Neural cell (in vitro differentiated cells): ENCODE results near the gene ELMO1. TPM values are rescaled to one million over a fixed set of nuclear protein-coding genes. Genes with fewer than 3 reads are reported as not detected.

Source experiments
- H2AFZ ChIP-seq: fragments of 200-600, 300-800 bp; sonication (generic), shearing (Covaris generic); 2 replicates; pipeline ENCODE4 v1.6.0; 2014; ENCODE audit warnings: low read depth, mild to moderate bottlenecking, antibody characterized with exemption, low read length, moderate library complexity
- H3F3A ChIP-seq: fragments of 200-600 bp; shearing (Covaris generic); 2 replicates; pipeline ENCODE4 v1.6.1; 2016; ENCODE audit warnings: mild to moderate bottlenecking, moderate library complexity, mixed read lengths, antibody characterized with exemption, low read length; ENCODE audit not compliant: insufficient read depth, poor library complexity, severe bottlenecking
- H3K27ac ChIP-seq: fragments of 200-600, 300-800 bp; sonication (generic), shearing (Covaris generic); 2 replicates; pipeline ENCODE4 v1.5.1; 2014; ENCODE audit warnings: mild to moderate bottlenecking, low read length, moderate library complexity
- H3K27me3 ChIP-seq: fragments of 300-800, 200-600 bp; sonication (generic), shearing (Covaris generic); 2 replicates; pipeline ENCODE4 v1.6.0; 2014; ENCODE audit warnings: mild to moderate bottlenecking, low read depth, low read length, moderate library complexity; ENCODE audit not compliant: insufficient read depth
- H3K36me3 ChIP-seq: fragments of 300-800, 200-600 bp; sonication (generic), shearing (Covaris generic); 2 replicates; pipeline ENCODE4 v1.5.1; 2014; ENCODE audit warnings: mild to moderate bottlenecking, antibody characterized with exemption, low read length, moderate library complexity; ENCODE audit not compliant: insufficient read depth
- H3K4me2 ChIP-seq: fragments of 300-800, 200-600 bp; sonication (generic), shearing (Covaris generic); 2 replicates; pipeline ENCODE4 v1.6.0; 2014; ENCODE audit warnings: mild to moderate bottlenecking, low read length
- H3K4me3 ChIP-seq: fragments of 300-800, 200-600 bp; sonication (generic), shearing (Covaris generic); 2 replicates; pipeline ENCODE4 v1.5.1; 2014; ENCODE audit warnings: mild to moderate bottlenecking, low read length, moderate library complexity
- H3K79me2 ChIP-seq: fragments of 200-600 bp; shearing (Covaris generic); replicated peaks from 2 replicates; pipeline ENCODE4 v1.6.0; 2014; ENCODE audit warnings: mild to moderate bottlenecking, low read length, moderate library complexity; ENCODE audit not compliant: insufficient read depth
- H3K9ac ChIP-seq: fragments of 300-800, 200-600 bp; sonication (generic), shearing (Covaris generic); 2 replicates; pipeline ENCODE4 v1.6.1; 2016; ENCODE audit warnings: mild to moderate bottlenecking, low read length, mixed read lengths
- H3K9me2 ChIP-seq: fragments of 200-600 bp; shearing (Covaris generic); 2 replicates; pipeline ENCODE4 v1.6.1; 2016; ENCODE audit warnings: mild to moderate bottlenecking, low read length, mixed read lengths; ENCODE audit not compliant: insufficient read depth
- H3K9me3 ChIP-seq: fragments of 200-600, 300-800 bp; sonication (generic), shearing (Covaris generic); 2 replicates; pipeline ENCODE4 v1.6.1; 2016; ENCODE audit warnings: mild to moderate bottlenecking, mixed run types, low read length, moderate library complexity, mixed read lengths
- H4K20me1 ChIP-seq: fragments of 200-600 bp; shearing (Covaris generic); 2 replicates; pipeline ENCODE4 v1.6.1; 2016; ENCODE audit warnings: mild to moderate bottlenecking, mixed run types; ENCODE audit not compliant: insufficient read depth
- EP300 ChIP-seq: fragments of 450-650 bp; conservative IDR thresholded peaks from 2 replicates; pipeline ENCODE4 v1.6.1; 2014; ENCODE audit warnings: antibody characterized with exemption, mild to moderate bottlenecking, moderate library complexity; ENCODE audit not compliant: poor library complexity, severe bottlenecking
- EZH2 ChIP-seq: fragments of 200-600, 300-800 bp; shearing (Covaris generic), sonication (generic); IDR thresholded peaks from 2 replicates; pipeline ENCODE4 v1.6.1; 2014; ENCODE audit warnings: antibody characterized with exemption, low read length, borderline replicate concordance, mild to moderate bottlenecking; ENCODE audit not compliant: insufficient read depth, poor library complexity, severe bottlenecking
- MXI1 ChIP-seq: fragments of 450-650 bp; conservative IDR thresholded peaks from 2 replicates; pipeline ENCODE4 v1.6.1; 2014; ENCODE audit warnings: antibody characterized with exemption, mild to moderate bottlenecking; ENCODE audit not compliant: poor library complexity, severe bottlenecking
- POLR2AphosphoS5 ChIP-seq: IDR thresholded peaks from 2 replicates; pipeline ENCODE4 v1.6.1; 2012
- RAD21 ChIP-seq: fragments of 450-650 bp; conservative IDR thresholded peaks from 2 replicates; pipeline ENCODE4 v1.6.1; 2014; ENCODE audit warnings: antibody characterized with exemption, mild to moderate bottlenecking, moderate library complexity
- SMC3 ChIP-seq: fragments of 450-650 bp; conservative IDR thresholded peaks from 2 replicates; pipeline ENCODE4 v1.6.1; 2014; ENCODE audit warnings: antibody characterized with exemption, mild to moderate bottlenecking, moderate library complexity; ENCODE audit not compliant: poor library complexity
- TAF1 ChIP-seq: IDR thresholded peaks from 2 replicates; pipeline ENCODE4 v1.6.1; 2012; ENCODE audit warnings: low read depth
- polyA plus RNA-seq: library from polyadenylated mRNA; depleted of rRNA; stranded (reverse); fragments of >200 nt; gene quantifications from 2 replicates; pipeline ENCODE4 v1.2.3, GENCODE V29; 2014
- TF ChIP-seq, protein P1 (sequence below): fragments of 450-650 bp; IDR thresholded peaks from 2 replicates; pipeline ENCODE4 v1.5.1; 2014; ENCODE audit warnings: antibody characterized with exemption, mild to moderate bottlenecking, moderate library complexity; ENCODE audit not compliant: poor library complexity, severe bottlenecking
- TF ChIP-seq, protein P2 (sequence below): IDR thresholded peaks from 2 replicates; pipeline ENCODE4 v1.6.1; 2012; ENCODE audit warnings: borderline replicate concordance

ELMO1 gene
- polyA plus RNA-seq, 1 donor from 2014 or later: 12.2 TPM

DNA sequence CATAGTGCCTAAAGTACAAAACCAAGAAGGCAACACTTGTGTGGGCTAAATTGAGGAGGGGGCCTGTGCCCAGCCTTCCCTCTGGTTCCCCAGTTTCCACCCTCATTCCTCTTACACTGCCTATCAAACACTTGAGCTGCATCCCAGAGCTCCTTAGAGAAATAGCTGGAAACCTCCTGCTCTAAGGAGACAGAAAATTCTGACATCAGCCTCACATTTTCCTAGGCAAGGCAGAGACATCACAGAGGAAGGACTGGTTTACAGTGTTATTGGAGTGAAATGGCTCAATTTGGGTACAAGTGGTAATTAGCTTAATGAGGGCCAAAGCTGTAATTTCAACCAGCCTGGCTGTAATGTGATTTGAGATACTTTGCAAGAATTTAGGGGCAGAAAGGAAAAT is 532.0 kb downstream of the ELMO1 start:
- peak overlapping the region; percentile 36 for H3K9ac ChIP-seq
- H2AFZ ChIP-seq: no peak overlapping the region
- H3K27ac ChIP-seq: peak overlapping the region; percentile 70
- no peaks in the 10 kb centered on the region for H4K20me1 ChIP-seq
- H3K79me2 ChIP-seq: no peaks in the 10 kb centered on the region
- TF ChIP-seq, protein P1, sequence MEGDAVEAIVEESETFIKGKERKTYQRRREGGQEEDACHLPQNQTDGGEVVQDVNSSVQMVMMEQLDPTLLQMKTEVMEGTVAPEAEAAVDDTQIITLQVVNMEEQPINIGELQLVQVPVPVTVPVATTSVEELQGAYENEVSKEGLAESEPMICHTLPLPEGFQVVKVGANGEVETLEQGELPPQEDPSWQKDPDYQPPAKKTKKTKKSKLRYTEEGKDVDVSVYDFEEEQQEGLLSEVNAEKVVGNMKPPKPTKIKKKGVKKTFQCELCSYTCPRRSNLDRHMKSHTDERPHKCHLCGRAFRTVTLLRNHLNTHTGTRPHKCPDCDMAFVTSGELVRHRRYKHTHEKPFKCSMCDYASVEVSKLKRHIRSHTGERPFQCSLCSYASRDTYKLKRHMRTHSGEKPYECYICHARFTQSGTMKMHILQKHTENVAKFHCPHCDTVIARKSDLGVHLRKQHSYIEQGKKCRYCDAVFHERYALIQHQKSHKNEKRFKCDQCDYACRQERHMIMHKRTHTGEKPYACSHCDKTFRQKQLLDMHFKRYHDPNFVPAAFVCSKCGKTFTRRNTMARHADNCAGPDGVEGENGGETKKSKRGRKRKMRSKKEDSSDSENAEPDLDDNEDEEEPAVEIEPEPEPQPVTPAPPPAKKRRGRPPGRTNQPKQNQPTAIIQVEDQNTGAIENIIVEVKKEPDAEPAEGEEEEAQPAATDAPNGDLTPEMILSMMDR: no peak
- TF ChIP-seq EZH2: no peak
- TF ChIP-seq, protein P2, sequence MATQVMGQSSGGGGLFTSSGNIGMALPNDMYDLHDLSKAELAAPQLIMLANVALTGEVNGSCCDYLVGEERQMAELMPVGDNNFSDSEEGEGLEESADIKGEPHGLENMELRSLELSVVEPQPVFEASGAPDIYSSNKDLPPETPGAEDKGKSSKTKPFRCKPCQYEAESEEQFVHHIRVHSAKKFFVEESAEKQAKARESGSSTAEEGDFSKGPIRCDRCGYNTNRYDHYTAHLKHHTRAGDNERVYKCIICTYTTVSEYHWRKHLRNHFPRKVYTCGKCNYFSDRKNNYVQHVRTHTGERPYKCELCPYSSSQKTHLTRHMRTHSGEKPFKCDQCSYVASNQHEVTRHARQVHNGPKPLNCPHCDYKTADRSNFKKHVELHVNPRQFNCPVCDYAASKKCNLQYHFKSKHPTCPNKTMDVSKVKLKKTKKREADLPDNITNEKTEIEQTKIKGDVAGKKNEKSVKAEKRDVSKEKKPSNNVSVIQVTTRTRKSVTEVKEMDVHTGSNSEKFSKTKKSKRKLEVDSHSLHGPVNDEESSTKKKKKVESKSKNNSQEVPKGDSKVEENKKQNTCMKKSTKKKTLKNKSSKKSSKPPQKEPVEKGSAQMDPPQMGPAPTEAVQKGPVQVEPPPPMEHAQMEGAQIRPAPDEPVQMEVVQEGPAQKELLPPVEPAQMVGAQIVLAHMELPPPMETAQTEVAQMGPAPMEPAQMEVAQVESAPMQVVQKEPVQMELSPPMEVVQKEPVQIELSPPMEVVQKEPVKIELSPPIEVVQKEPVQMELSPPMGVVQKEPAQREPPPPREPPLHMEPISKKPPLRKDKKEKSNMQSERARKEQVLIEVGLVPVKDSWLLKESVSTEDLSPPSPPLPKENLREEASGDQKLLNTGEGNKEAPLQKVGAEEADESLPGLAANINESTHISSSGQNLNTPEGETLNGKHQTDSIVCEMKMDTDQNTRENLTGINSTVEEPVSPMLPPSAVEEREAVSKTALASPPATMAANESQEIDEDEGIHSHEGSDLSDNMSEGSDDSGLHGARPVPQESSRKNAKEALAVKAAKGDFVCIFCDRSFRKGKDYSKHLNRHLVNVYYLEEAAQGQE: peak; percentile 55
- no peaks in the 10 kb centered on the region for H3K27me3 ChIP-seq
- H3K9me2 ChIP-seq: no peaks in the 10 kb centered on the region
- peak overlapping the region; percentile 25 for H3K4me2 ChIP-seq
- no peaks in the 10 kb centered on the region for H3K9me3 ChIP-seq
- H3F3A ChIP-seq: peaks cover 6% of the 10 kb centered on the region
- H3K4me3 ChIP-seq: no peak overlapping the region
- no peaks in the 10 kb centered on the region for H3K36me3 ChIP-seq

DNA sequence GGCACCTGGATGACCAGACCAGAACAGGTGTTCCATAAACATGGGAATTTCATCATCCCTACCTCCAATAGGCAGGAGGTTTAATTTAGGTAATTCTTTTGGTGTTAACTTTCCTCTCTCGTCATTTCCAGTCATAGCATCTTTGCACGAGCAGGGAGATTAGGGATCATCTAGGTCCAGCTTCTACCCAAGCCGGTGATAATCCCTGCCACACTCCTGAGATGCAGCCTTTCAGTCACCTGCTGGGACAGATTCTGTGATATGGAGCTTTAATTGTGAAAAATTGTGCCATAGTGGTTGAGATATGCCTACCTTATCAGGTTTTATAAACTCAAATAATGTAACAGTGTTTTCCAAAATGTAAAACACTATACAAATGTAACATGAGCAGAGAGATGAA is 532.5 kb downstream of the ELMO1 start:
- Histone ChIP-seq H3K9ac (peak overlapping the region; percentile 36), H3K4me3 (no peak overlapping the region), H3K27me3 (no peaks in the 10 kb centered on the region), H3K4me2 (no peak overlapping the region), H4K20me1 (no peaks in the 10 kb centered on the region), H3K9me3 (no peaks in the 10 kb centered on the region), H3K36me3 (no peaks in the 10 kb centered on the region), H2AFZ (no peak overlapping the region), H3K27ac (peak overlapping the region; percentile 70), H3K79me2 (no peaks in the 10 kb centered on the region), H3K9me2 (no peaks in the 10 kb centered on the region), H3F3A (peaks cover 6% of the 10 kb centered on the region)
- TF ChIP-seq, protein P2: no peak
- TF ChIP-seq EP300 (no peak), SMC3 (no peak), MXI1 (no peak), TAF1 (no peak), POLR2AphosphoS5 (no peak), RAD21 (no peak), EZH2 (no peak)
- TF ChIP-seq, protein P1: no peak
